CMK (cell line): ENCODE data around the gene ZBTB16.

Experiments
- DNase-seq: peaks from one replicate; pipeline ENCODE4 v3.0.0-alpha.2; 2010; ENCODE audit warnings: low read depth

The ZBTB16 gene

GRCh38 chr11:114083391-114084252, 24.1 kb downstream of the ZBTB16 start:
- no peak for DNase-seq

GRCh38 chr11:114084414-114084813, 24.9 kb downstream of the ZBTB16 start:
- no peak for DNase-seq

- DNase-seq = no peak
These were observed 26.7 kb downstream of the ZBTB16 start for GRCh38 chr11:114085965-114086793.

GRCh38 chr11:114087025-114087424, 27.5 kb downstream of the ZBTB16 start:
- no peak for DNase-seq

GRCh38 chr11:114088216-114088615, 28.7 kb downstream of the ZBTB16 start:
- no peak for DNase-seq

- DNase-seq = no peak
These were observed 29.3 kb downstream of the ZBTB16 start for GRCh38 chr11:114088836-114089235.

GRCh38 chr11:114089748-114090147, 30.2 kb downstream of the ZBTB16 start:
- no peak for DNase-seq

- no peak for DNase-seq
These were observed 30.9 kb downstream of the ZBTB16 start for GRCh38 chr11:114090225-114090910.

- DNase-seq = no peak
These were observed 31.5 kb downstream of the ZBTB16 start for GRCh38 chr11:114090976-114091375.

GRCh38 chr11:114091516-114092397, 32.2 kb downstream of the ZBTB16 start:
- no peak for DNase-seq

- DNase-seq = no peak
These were observed 33.0 kb downstream of the ZBTB16 start for GRCh38 chr11:114092478-114092877.

- DNase-seq = no peak
These were observed 33.4 kb downstream of the ZBTB16 start for GRCh38 chr11:114092953-114093352.

- no peak for DNase-seq
These were observed 35.0 kb downstream of the ZBTB16 start for GRCh38 chr11:114094516-114094915.

GRCh38 chr11:114095899-114096298, 36.4 kb downstream of the ZBTB16 start:
- DNase-seq = no peak

- DNase-seq = no peak
These were observed 38.3 kb downstream of the ZBTB16 start for GRCh38 chr11:114097832-114098231.

- DNase-seq = no peak
These were observed 39.4 kb downstream of the ZBTB16 start for GRCh38 chr11:114098927-114099326.

GRCh38 chr11:114099392-114100178, 40.1 kb downstream of the ZBTB16 start:
- no peak for DNase-seq

GRCh38 chr11:114102993-114103896, 43.7 kb downstream of the ZBTB16 start:
- no peak for DNase-seq

GRCh38 chr11:114105611-114106010, 46.1 kb downstream of the ZBTB16 start:
- DNase-seq = no peak

GRCh38 chr11:114106047-114106446, 46.5 kb downstream of the ZBTB16 start:
- no peak for DNase-seq
